Suprapubic skin (tissue), 4 donors: ENCODE results near the gene PHGDH.

Experiments
- EP300 ChIP-seq: sonication (generic); formaldehyde crosslinking; IDR thresholded peaks from one replicate; pipeline ENCODE4 v1.6.1; 2017; ENCODE audit warnings: antibody characterized with exemption
- POLR2A ChIP-seq, 2 donors: fragments of 450-650 bp; IDR thresholded peaks; one replicate each; pipeline ENCODE4 v1.6.1; 2017; ENCODE audit warnings: antibody characterized with exemption in 2 of 2, mild to moderate bottlenecking in 2 of 2, moderate library complexity in 2 of 2
- POLR2AphosphoS5 ChIP-seq, 3 donors: sonication (generic); formaldehyde crosslinking; IDR thresholded peaks; one replicate each; pipeline ENCODE4 v1.6.1; 2017; ENCODE audit warnings: antibody characterized with exemption in 3 of 3
- TF ChIP-seq, protein P1 (sequence below), 2 donors: fragments of 200-600 bp in 1 of 2; fragments of 450-650 bp in 1 of 2; sonication (generic) in 1 of 2; IDR thresholded peaks; one replicate each; pipeline ENCODE4 v1.5.1; 2016 to 2019; ENCODE audit warnings: antibody characterized with exemption in 2 of 2, mild to moderate bottlenecking in 1 of 2, moderate library complexity in 1 of 2

DNA sequence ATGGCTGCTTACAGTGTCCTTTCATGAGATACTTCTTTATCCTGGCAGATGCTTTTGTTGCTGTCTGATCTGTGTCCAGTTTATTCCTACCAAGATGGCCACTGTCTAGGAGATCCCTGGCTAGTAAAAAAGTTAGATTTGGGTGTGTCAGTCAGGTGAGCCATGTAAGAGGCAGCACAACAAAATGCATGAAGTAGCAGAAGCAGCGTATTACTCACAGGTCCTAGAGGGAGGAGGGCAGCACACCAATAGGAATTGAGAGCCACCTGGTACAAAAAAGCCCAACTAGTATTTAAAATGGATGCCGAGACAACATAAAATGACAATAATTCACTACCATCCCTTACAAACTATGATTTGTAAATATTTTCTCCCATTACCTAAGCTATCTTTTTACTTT, 40.8 kb upstream of the PHGDH start:
- TF ChIP-seq, protein P1, sequence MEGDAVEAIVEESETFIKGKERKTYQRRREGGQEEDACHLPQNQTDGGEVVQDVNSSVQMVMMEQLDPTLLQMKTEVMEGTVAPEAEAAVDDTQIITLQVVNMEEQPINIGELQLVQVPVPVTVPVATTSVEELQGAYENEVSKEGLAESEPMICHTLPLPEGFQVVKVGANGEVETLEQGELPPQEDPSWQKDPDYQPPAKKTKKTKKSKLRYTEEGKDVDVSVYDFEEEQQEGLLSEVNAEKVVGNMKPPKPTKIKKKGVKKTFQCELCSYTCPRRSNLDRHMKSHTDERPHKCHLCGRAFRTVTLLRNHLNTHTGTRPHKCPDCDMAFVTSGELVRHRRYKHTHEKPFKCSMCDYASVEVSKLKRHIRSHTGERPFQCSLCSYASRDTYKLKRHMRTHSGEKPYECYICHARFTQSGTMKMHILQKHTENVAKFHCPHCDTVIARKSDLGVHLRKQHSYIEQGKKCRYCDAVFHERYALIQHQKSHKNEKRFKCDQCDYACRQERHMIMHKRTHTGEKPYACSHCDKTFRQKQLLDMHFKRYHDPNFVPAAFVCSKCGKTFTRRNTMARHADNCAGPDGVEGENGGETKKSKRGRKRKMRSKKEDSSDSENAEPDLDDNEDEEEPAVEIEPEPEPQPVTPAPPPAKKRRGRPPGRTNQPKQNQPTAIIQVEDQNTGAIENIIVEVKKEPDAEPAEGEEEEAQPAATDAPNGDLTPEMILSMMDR (IDR thresholded peaks at IDR 0.05), result no peak
- no peak for TF ChIP-seq POLR2A (IDR thresholded peaks at IDR 0.05)
- TF ChIP-seq POLR2AphosphoS5 (IDR thresholded peaks at IDR 0.05), result no peak
- TF ChIP-seq EP300, result no peak
